AG09309 (cell line): Measurements from ENCODE around the gene TSPAN9.

Source experiments
- DNase-seq: peaks from one replicate; pipeline ENCODE4 v3.0.0-alpha.2; 2010; ENCODE audit warnings: low read depth
- H3K4me3 ChIP-seq: 2 replicates; pipeline ENCODE4 v1.5.1; 2011; ENCODE audit warnings: mild to moderate bottlenecking, low read depth, low read length, moderate library complexity; ENCODE audit not compliant: control insufficient read depth
- TF ChIP-seq, protein P1 (sequence below): IDR thresholded peaks from 2 replicates; pipeline ENCODE4 v1.5.1; 2011; ENCODE audit warnings: mild to moderate bottlenecking, low read depth, low read length, inconsistent platforms; ENCODE audit not compliant: insufficient read depth, control insufficient read depth; ENCODE audit errors: missing control alignments

The TSPAN9 gene

DNA sequence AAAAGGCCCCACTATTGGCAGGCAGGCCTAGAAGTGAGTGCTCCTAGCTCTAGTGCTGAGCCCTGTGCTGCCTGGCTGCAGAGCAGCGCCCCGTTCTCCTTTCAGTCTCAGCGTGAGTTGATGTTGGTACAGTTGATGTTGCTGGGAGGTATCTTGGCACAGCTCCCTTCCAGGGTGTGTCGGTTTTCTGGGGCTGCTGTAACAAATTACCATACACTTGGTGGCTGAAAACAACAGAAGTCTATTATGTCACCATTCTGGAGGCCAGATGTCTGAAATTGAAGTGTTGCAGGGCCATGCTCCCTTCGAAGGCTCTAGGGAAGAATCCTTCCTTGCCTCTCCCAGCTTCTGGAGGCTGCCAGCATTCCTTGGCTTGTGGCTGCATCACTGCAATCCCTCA is 151.4 kb downstream of the TSPAN9 start:
- H3K4me3 ChIP-seq, result no peak overlapping the region
- TF ChIP-seq, protein P1, sequence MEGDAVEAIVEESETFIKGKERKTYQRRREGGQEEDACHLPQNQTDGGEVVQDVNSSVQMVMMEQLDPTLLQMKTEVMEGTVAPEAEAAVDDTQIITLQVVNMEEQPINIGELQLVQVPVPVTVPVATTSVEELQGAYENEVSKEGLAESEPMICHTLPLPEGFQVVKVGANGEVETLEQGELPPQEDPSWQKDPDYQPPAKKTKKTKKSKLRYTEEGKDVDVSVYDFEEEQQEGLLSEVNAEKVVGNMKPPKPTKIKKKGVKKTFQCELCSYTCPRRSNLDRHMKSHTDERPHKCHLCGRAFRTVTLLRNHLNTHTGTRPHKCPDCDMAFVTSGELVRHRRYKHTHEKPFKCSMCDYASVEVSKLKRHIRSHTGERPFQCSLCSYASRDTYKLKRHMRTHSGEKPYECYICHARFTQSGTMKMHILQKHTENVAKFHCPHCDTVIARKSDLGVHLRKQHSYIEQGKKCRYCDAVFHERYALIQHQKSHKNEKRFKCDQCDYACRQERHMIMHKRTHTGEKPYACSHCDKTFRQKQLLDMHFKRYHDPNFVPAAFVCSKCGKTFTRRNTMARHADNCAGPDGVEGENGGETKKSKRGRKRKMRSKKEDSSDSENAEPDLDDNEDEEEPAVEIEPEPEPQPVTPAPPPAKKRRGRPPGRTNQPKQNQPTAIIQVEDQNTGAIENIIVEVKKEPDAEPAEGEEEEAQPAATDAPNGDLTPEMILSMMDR, result no peak

DNA sequence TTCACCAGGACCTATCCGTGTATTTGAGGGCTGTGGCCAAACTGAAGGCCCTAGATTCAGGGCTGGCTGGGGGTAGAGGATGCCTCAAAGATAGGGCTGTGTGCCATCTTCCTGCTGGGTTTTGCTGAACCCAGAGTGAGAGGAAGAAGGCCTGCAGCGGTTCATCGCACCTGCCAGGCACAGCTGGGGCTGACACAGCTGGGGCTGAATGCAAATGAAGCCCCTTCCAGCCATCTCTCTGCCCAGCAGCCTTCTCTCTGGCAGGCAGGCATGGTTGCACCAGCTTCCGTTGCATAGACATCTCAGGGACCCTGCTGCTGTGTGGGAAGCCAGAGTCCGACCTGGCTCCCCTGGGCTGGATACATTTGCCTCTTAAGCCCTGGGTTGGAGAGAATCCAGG is 152.4 kb downstream of the TSPAN9 start:
- H3K4me3 ChIP-seq, result no peak overlapping the region
- no peak for DNase-seq
- TF ChIP-seq, protein P1, result no peak

More for the DNA sequence above, 151.4 kb downstream of the TSPAN9 start:
- no peak for DNase-seq

DNA sequence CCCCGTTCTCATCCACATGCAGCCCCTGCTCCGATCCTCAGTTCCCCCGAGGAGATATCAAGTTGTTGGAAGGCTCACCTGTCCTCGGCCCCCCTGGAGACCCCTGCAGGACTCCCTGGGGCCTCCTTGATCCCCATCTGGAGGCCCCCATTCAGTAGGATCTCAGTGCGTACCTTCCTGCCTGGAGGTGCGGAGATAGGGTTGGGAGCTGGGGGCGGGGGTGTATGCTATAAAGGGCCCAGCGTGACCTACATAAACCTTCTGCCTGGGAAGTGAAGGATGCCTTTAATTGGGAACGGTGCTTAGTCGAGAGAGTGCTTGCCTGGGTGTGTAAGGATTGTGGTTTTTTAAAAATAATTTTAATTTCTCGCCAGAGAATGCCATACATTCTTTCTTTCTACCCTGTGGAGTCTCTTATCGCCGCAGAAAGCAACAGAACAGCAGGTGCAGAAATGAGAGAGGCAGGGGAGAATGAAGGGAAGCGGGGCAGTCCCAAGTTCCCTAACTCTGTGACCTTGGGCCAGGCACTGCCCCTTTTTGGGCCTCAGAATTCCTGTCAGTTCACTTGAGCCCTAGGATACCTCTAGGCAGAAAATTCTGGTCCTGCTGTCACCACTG is 153.7 kb downstream of the TSPAN9 start:
- TF ChIP-seq, protein P1, result no peak
- no peak overlapping the region for H3K4me3 ChIP-seq
- DNase-seq, result no peak

DNA sequence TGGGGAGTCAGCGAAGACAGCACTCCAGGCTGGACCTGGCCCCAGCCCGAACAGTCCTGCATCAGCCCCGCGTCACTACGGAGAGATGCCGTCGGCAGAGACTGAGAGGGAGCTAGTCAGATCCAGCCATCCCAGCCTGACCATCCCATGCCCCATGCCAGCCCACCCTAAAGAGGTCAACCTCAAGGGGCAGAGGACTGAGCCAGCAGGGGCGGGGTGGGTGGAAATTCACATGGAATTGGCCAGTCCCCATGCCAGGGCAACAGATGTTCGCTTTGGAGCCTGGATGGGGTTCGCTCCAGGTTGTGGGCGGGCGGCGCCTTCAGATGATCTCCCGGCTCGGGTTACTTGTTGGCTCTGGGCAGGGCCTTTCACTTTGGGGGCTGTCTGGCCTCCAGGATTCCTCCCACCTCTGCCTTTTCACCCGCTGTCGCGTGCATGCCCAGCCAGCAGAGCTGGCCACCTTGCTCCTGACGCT is 154.3 kb downstream of the TSPAN9 start:
- no peak for DNase-seq

DNA sequence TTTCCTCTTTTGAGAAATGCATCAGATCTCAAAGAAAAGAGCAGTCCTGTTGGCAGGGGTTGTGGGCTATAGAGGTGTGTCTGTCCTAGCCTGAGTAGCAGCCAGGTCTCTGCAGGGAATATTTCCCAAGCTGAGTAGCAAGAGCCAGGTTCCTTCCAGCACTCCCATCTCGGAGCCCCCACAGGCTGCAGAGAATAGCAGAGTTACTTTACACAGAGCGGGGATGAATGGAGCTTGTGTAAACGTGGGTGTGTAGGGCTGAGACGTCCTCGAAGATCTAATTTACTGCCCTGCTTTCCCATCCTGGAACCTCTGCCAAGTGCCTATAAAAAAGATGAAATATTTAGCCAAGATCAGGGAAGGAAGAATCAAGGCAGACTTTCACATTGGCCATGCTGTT is 156.6 kb downstream of the TSPAN9 start:
- TF ChIP-seq, protein P1, result no peak
- no peak overlapping the region for H3K4me3 ChIP-seq
- DNase-seq, result no peak

More for the DNA sequence above, 154.3 kb downstream of the TSPAN9 start:
- TF ChIP-seq, protein P1, result no peak
- H3K4me3 ChIP-seq, result no peak overlapping the region

DNA sequence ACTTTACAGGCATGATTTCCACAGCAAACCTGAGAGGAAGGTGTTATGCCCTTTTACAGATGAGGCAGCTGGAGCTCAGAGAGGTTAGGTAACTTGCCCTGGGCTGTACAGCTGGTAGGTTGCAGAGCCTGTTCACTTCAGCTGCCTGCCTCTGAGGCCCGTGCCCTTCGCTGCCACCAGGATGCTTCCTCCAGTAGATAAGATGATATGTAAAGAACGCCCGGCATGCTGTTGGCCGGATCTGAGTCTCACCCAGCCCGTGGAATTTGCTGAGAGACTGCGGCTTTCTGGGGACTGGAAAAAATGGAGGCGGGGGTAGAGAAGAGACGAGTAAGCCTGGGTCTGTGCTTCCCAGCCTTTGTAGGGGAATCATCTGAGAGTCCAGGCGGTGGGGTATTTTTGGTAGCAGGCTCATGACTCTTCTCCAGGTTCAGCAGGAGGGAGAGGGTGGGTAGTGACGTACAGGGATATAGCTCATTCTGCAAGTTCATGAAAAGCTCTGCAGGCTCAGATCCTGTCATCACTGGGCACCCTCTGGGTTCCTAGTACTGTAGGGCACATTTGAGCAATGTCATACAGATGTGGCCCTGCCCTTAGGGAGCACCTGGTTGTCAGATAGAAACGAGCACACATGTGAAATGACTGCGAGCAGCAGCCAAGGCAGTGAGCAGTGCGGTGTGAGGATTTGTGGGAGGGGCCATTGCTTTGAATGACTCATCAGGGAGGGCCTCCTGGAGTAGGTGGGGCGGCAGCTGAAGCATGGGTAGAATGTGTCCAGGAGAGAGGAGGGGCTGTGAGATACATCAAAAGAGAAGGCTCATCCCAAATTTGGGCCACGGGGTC is 159.4 kb downstream of the TSPAN9 start:
- H3K4me3 ChIP-seq, result no peak overlapping the region
- TF ChIP-seq, protein P1, result no peak
- DNase-seq, result no peak
